IPS-18a (cell line): ENCODE measurements around the gene SPATC1L.
"Not testable (repeated sequence)": the region's sequence is repeated elsewhere in the genome, so short reads cannot be mapped to it uniquely, and the experiment has no call there.

Experiments used
- H3K27ac ChIP-seq: one replicate; pipeline ENCODE4 v1.5.1; 2013; ENCODE audit warnings: low read length
- H3K27me3 ChIP-seq: one replicate; pipeline ENCODE4 v1.6.1; 2013; ENCODE audit warnings: mild to moderate bottlenecking, low read length; ENCODE audit not compliant: control insufficient read depth, insufficient read depth
- H3K36me3 ChIP-seq: one replicate; pipeline ENCODE4 v1.6.1; 2013; ENCODE audit warnings: low read depth, low read length; ENCODE audit not compliant: control insufficient read depth
- H3K4me1 ChIP-seq: one replicate; pipeline ENCODE4 v1.6.1; 2013; ENCODE audit warnings: low read depth, low read length; ENCODE audit not compliant: control insufficient read depth
- H3K4me3 ChIP-seq: one replicate; pipeline ENCODE4 v1.5.1; 2013; ENCODE audit warnings: low read length
- H3K9ac ChIP-seq: one replicate; pipeline ENCODE4 v1.6.1; 2013; ENCODE audit warnings: mild to moderate bottlenecking, low read length, moderate library complexity
- H3K9me3 ChIP-seq: one replicate; pipeline ENCODE4 v1.6.1; 2013; ENCODE audit warnings: low read depth, low read length; ENCODE audit not compliant: control insufficient read depth

The SPATC1L gene

GRCh38 chr21:46153247-46154154 lies 30.8 kb downstream of the SPATC1L start:
- Histone ChIP-seq H3K36me3 (no peaks in the 10 kb centered on the region), H3K4me3 (no peak overlapping the region), H3K9ac (no peak overlapping the region), H3K4me1 (peaks cover 8% of the 10 kb centered on the region), H3K27ac (no peak overlapping the region), H3K27me3 (no peaks in the 10 kb centered on the region), H3K9me3 (no peaks in the 10 kb centered on the region)

GRCh38 chr21:46152927-46153246 lies 31.4 kb downstream of the SPATC1L start:
- H3K4me3 ChIP-seq = no peak overlapping the region
- no peaks in the 10 kb centered on the region for H3K9me3 ChIP-seq
- peaks cover 8% of the 10 kb centered on the region for H3K4me1 ChIP-seq
- H3K27me3 ChIP-seq = no peaks in the 10 kb centered on the region
- H3K27ac ChIP-seq = no peak overlapping the region
- H3K9ac ChIP-seq = no peak overlapping the region
- H3K36me3 ChIP-seq = no peaks in the 10 kb centered on the region

GRCh38 chr21:46151989-46152926 lies 32.0 kb downstream of the SPATC1L start:
- Histone ChIP-seq H3K4me3 (no peak overlapping the region), H3K9me3 (no peaks in the 10 kb centered on the region), H3K36me3 (no peaks in the 10 kb centered on the region), H3K27ac (no peak overlapping the region), H3K27me3 (no peaks in the 10 kb centered on the region), H3K9ac (no peak overlapping the region), H3K4me1 (peaks cover 8% of the 10 kb centered on the region)

GRCh38 chr21:46151261-46151988 lies 32.8 kb downstream of the SPATC1L start:
- Histone ChIP-seq H3K9ac (no peak overlapping the region), H3K27ac (no peak overlapping the region), H3K9me3 (no peaks in the 10 kb centered on the region), H3K4me3 (no peak overlapping the region), H3K27me3 (no peaks in the 10 kb centered on the region), H3K36me3 (no peaks in the 10 kb centered on the region), H3K4me1 (peaks cover 8% of the 10 kb centered on the region)

- H3K27me3 ChIP-seq = no peaks in the 10 kb centered on the region
- no peak overlapping the region for H3K9ac ChIP-seq
- peaks cover 8% of the 10 kb centered on the region for H3K4me1 ChIP-seq
- no peaks in the 10 kb centered on the region for H3K36me3 ChIP-seq
- H3K27ac ChIP-seq = no peak overlapping the region
- no peak overlapping the region for H3K4me3 ChIP-seq
- no peaks in the 10 kb centered on the region for H3K9me3 ChIP-seq
Measured at GRCh38 chr21:46150491-46151121, 33.7 kb downstream of the SPATC1L start.

GRCh38 chr21:46150073-46150472 lies 34.2 kb downstream of the SPATC1L start:
- H3K4me1 ChIP-seq = peaks cover 8% of the 10 kb centered on the region
- no peaks in the 10 kb centered on the region for H3K27me3 ChIP-seq
- H3K9ac ChIP-seq = no peak overlapping the region
- H3K4me3 ChIP-seq = no peak overlapping the region
- no peaks in the 10 kb centered on the region for H3K9me3 ChIP-seq
- no peaks in the 10 kb centered on the region for H3K36me3 ChIP-seq
- H3K27ac ChIP-seq = no peak overlapping the region

GRCh38 chr21:46149205-46149901 lies 34.9 kb downstream of the SPATC1L start:
- no peaks in the 10 kb centered on the region for H3K27me3 ChIP-seq
- H3K36me3 ChIP-seq = no peaks in the 10 kb centered on the region
- H3K4me3 ChIP-seq = no peak overlapping the region
- H3K27ac ChIP-seq = no peak overlapping the region
- no peak overlapping the region for H3K9ac ChIP-seq
- no peaks in the 10 kb centered on the region for H3K9me3 ChIP-seq
- H3K4me1 ChIP-seq = peaks cover 8% of the 10 kb centered on the region

GRCh38 chr21:46148106-46148505 lies 36.2 kb downstream of the SPATC1L start:
- no peaks in the 10 kb centered on the region for H3K9me3 ChIP-seq
- peaks cover 7% of the 10 kb centered on the region for H3K4me1 ChIP-seq
- H3K9ac ChIP-seq = no peak overlapping the region
- H3K27me3 ChIP-seq = no peaks in the 10 kb centered on the region
- H3K36me3 ChIP-seq = no peaks in the 10 kb centered on the region
- no peak overlapping the region for H3K27ac ChIP-seq
- H3K4me3 ChIP-seq = no peak overlapping the region

- H3K9ac ChIP-seq, H3K27me3 ChIP-seq, H3K36me3 ChIP-seq, H3K9me3 ChIP-seq, H3K4me3 ChIP-seq, H3K4me1 ChIP-seq, H3K27ac ChIP-seq: not testable (repeated sequence)
Measured at GRCh38 chr21:46147429-46147828, 36.8 kb downstream of the SPATC1L start.

GRCh38 chr21:46146856-46147255 lies 37.4 kb downstream of the SPATC1L start:
- H3K27ac ChIP-seq = no peak overlapping the region
- H3K9ac ChIP-seq = no peak overlapping the region
- peaks cover 3% of the 10 kb centered on the region for H3K4me1 ChIP-seq
- no peak overlapping the region for H3K4me3 ChIP-seq
- H3K36me3 ChIP-seq = no peaks in the 10 kb centered on the region
- H3K27me3 ChIP-seq = no peaks in the 10 kb centered on the region
- no peaks in the 10 kb centered on the region for H3K9me3 ChIP-seq
